GM19023 (cell line): ENCODE data around the gene P3H3.
A peak's percentile ranks its signal among the peaks of the same experiment; 100 is the strongest.

Experiments
- ATAC-seq: cut with Tn5 transposase; IDR thresholded peaks from one replicate; pipeline ENCODE4 v1.9.1; 2021; ENCODE audit warnings: mild to moderate bottlenecking, moderate library complexity; ENCODE audit not compliant: unreplicated experiment

P3H3 gene

GRCh38 chr12:6827982-6828780, at the start of gene P3H3:
TSS of gene P3H3 (plus strand) at chr12:6828407. CDS start at chr12:6828441, 34 bp downstream.
- ATAC-seq: no peak

DNA sequence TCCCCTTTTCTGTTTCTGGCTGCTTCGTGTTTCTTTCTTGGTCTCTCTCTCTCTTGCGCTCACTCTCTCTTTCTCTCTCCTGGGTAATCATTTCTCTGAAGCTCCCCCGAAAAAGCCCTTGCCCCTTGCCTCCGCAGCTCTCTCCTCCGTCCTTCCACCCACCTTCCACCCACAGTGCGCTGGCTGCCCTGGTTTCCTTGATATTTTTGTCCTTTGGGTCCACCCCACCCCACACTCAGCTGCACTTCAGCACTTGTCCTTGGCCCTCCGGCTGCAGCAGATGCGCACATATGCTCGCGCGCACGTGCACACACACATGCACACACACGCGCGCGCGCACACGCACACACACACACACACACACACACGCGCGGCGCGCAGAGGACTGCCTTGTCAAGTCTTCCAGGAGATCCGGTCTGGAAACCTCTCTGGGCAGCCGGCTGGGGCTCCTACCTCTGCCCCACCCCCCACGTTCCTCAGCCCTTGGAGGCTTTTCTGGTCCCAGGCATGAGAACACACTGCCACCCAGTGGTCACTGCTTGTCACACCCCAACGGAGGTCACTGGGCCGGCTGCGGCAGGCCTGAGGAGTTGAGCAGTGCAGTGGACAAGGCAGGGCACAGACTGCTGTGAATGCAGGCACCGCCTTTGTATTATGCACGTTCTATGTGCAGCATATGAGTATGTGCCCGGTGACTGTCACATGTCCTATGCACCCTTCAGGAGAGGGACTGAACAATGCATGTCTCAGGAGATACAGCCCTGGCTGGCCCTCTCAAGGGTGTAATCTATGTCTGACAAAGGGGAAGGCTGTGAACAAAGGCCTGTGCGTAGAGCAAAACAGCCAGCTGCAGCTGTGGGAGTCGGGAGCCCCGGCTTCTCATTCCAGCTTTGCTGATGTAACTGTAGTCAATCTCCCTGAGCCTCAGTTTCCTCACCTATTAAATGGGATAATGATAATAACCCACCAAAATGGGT, 49.3 kb upstream of the P3H3 start:
- peak; percentile 69 for ATAC-seq

- no peak for ATAC-seq
Measured at GRCh38 chr12:6779708-6780432, 48.3 kb upstream of the P3H3 start.

GRCh38 chr12:6780573-6780972, 47.6 kb upstream of the P3H3 start:
- ATAC-seq: no peak

DNA sequence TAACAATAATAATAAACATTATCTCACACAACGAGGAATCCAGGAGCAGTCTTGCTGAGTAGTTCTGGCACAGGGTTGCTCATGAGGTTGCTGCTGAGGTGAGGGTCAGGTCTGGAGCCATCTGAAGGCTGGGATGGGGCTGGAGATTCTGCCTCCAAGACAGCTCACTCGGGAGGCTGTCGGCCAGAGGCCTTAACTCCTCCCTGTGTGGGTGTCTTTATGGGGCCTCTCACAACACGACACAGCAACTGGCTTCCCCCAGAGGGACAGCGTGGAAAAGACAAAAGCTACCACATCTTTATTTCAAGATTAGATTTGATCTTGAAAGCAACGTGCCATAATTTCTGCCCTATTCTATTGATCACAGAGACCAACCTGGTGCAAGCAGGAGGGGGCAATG, 46.1 kb upstream of the P3H3 start:
- ATAC-seq: no peak

GRCh38 chr12:6782850-6783566, 45.2 kb upstream of the P3H3 start:
- ATAC-seq: no peak

- ATAC-seq: no peak
Measured at GRCh38 chr12:6783828-6784227, 44.4 kb upstream of the P3H3 start.

- ATAC-seq: no peak
Measured at GRCh38 chr12:6784296-6784695, 43.9 kb upstream of the P3H3 start.

DNA sequence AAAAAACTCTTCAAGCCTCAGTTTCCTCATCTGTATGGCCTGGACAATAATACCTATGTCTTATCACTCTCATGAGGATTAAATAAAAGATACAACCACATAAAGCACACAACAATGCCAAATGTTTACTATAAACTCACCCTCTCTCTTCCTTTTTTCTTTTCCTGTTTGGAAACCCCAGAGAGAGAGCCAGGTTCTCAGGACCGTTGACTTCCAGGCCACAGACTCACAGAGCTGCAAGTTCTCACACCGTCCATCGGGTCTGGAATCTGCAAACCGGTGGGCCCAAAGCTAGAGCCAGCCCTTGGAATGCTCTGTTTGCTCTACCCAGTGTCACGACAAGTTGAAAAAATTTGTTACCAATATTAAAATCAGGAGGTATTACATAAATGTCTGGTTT, 43.4 kb upstream of the P3H3 start:
- no peak for ATAC-seq

GRCh38 chr12:6786416-6787094, 41.7 kb upstream of the P3H3 start:
- ATAC-seq: no peak

- ATAC-seq: no peak
Measured at GRCh38 chr12:6787309-6787708, 40.9 kb upstream of the P3H3 start.

DNA sequence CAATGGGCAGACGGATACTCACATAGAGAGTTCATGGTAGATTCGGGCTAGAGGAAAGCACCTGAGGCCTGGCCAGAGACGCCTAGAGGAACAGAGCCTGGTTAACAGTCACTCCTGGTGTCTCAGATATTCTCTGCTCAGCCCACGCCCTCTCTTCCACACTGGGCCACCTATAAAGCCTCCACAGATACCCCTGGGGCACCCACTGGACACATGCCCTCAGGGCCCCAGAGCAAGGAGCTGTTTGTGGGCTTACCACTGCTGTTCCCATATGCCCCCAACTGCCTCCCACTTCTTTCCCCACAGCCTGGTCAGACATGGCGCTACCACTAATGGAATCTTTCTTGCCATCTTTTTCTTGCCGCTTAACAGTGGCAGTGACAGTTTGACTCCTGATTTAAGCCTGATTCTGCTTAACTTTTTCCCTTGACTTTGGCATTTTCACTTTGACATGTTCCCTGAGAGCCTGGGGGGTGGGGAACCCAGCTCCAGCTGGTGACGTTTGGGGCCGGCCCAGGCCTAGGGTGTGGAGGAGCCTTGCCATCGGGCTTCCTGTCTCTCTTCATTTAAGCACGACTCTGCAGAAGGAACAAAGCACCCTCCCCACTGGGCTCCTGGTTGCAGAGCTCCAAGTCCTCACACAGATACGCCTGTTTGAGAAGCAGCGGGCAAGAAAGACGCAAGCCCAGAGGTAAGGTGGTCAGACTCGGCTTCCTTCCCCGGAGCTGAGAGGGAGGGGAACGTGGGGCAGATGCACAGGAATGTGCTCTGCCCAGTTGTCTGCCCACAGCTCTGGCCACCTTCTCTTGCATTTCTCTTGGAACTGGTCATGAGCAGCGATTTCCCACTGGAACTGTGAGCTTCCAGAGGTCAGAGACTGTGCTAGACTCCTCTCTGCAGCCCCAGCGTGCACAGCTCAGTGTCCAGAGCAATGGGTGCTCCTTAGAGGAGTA, 39.0 kb upstream of the P3H3 start, which contains the start of gene CD4:
Gene CD4, plus strand, starts transcription at position 557 of the 953 bp plus-strand sequence. CDS start 10,611 bp downstream, outside the sequence.
- no peak for ATAC-seq

DNA sequence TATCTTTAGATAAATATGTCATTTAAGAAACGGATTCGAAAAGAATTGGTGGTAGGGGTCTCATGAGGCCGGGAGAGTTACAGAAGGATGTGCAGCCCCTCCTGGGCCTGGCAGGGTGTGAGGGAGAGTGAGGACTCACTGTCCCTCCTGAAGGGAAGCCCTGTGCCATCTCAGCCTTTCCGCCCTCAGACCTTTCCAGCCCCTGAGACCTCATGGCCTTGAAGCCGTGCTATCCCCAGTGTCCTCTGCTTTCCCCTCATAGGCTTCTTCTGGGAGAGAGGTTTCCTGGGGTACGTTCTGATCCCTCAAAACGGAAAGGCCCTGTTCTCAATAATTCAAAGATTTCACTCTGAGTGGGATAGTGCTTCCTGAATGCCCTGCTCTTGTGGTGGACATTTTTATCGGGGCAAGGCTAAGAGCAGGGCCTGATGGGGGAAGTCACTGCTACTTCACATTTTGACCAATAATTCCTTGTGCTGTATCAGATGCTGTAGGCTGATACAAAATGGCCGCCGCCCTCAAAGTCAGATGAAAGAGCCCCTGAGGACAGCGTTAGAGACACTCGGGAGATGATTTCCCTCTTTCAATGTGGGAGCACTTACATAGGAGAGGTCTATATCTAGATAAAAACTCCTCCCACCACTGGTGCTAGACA, 37.6 kb upstream of the P3H3 start:
- no peak for ATAC-seq

- no peak for ATAC-seq
Measured at GRCh38 chr12:6791931-6792520, 36.2 kb upstream of the P3H3 start.

- no peak for ATAC-seq
Measured at GRCh38 chr12:6792522-6793201, 35.5 kb upstream of the P3H3 start.

DNA sequence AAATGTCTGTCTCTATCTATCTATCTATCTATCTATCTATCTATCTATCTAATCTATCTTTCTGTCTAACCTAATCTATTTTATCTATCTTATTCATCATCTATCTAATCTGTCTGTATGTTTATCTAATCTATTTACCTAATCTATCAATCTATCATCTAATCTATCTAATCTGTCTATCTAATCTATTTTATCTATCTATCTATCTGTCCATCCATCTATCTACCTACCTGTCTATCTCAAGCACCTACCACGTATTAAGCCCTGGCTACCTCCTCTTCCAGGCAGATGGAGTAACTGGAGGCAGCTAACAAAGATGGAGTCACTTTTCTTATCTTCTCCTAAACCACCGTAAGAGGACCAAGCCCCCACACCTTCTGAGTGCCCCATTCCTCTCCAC, 33.1 kb upstream of the P3H3 start:
- ATAC-seq: no peak

DNA sequence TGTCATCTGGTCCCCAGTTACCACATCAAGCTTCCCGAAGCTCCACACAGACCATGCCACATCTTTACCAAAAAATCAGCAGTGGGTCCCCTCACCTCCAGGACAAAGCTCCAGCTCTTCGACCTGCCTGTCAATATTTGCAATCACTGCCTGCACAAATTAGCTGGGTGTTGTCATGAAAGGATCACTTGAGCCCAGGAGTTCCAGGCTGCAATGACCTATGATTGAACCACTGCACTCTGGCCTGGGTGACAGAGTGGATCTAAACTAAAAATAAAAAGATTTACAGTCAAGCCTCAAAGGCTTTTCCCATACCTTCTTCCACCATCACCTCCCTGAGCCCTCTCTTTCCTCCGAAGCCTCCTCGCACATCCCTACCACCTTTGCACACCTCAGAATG, 31.6 kb upstream of the P3H3 start:
- no peak for ATAC-seq
